ENCODE data around the gene DIP2C.
A peak's percentile ranks its signal among the peaks of the same experiment; 100 is the strongest.

The DIP2C gene

GRCh38 chr10:338171-339037 lies 351.1 kb downstream of the DIP2C start:
- POLR2A ChIA-PET: no interaction called here
- CTCF ChIA-PET: no interaction called here
- TF ChIP-seq FOXK2 (IDR thresholded peaks at IDR 0.05): no peak
- no peak for TF ChIP-seq CTBP1 (IDR thresholded peaks at IDR 0.05; ENCODE audit: borderline replicate concordance)
- TF ChIP-seq LEF1 (IDR thresholded peaks at IDR 0.05; ENCODE audit: borderline replicate concordance): no peak
- TF ChIP-seq ZNF384 (IDR thresholded peaks at IDR 0.05): no peak
- TF ChIP-seq FOXA1 (IDR thresholded peaks at IDR 0.05): no peak
- no peak for DNase-seq (ENCODE audit: extremely low spot score)

GRCh38 chr10:336247-336646 lies 353.2 kb downstream of the DIP2C start:
- ChIA-PET POLR2A (no interaction called here), CTCF (no interaction called here)
- TF ChIP-seq FOXK2 (IDR thresholded peaks at IDR 0.05) (no peak), FOXA1 (IDR thresholded peaks at IDR 0.05) (no peak), ZNF384 (IDR thresholded peaks at IDR 0.05) (no peak), ARNT (IDR thresholded peaks at IDR 0.05) (no peak), FOXM1 (IDR thresholded peaks at IDR 0.05; ENCODE audit: borderline replicate concordance) (no peak), SUZ12 (IDR thresholded peaks at IDR 0.05) (no peak)
- no peak for DNase-seq (ENCODE audit: extremely low spot score)

- CTCF ChIA-PET: no interaction called here
- POLR2A ChIA-PET: no interaction called here
- no peak for DNase-seq (ENCODE audit: extremely low spot score)
- TF ChIP-seq TARDBP (IDR thresholded peaks at IDR 0.05) (no peak), PKNOX1 (IDR thresholded peaks at IDR 0.05) (no peak), HDGF (IDR thresholded peaks at IDR 0.05; ENCODE audit: borderline replicate concordance) (no peak), LEF1 (IDR thresholded peaks at IDR 0.05; ENCODE audit: borderline replicate concordance) (no peak), SP1 (IDR thresholded peaks at IDR 0.05) (no peak), L3MBTL2 (conservative IDR thresholded peaks at IDR 0.05) (no peak)
These were observed 354.2 kb downstream of the DIP2C start for GRCh38 chr10:335151-335800.

- no peak for DNase-seq (ENCODE audit: extremely low spot score)
- ChIA-PET CTCF (no interaction called here), POLR2A (no interaction called here)
- TF ChIP-seq PKNOX1 (IDR thresholded peaks at IDR 0.05): no peak
- no peak for TF ChIP-seq BHLHE40 (IDR thresholded peaks at IDR 0.05; ENCODE audit: borderline replicate concordance)
- TF ChIP-seq LEF1 (IDR thresholded peaks at IDR 0.05; ENCODE audit: borderline replicate concordance): no peak
- TF ChIP-seq CTBP1 (IDR thresholded peaks at IDR 0.05; ENCODE audit: borderline replicate concordance): no peak
- TF ChIP-seq HDGF (IDR thresholded peaks at IDR 0.05; ENCODE audit: borderline replicate concordance): no peak
- TF ChIP-seq SUZ12 (IDR thresholded peaks at IDR 0.05): no peak
- no peak for TF ChIP-seq SP1 (IDR thresholded peaks at IDR 0.05)
- TF ChIP-seq FOXK2 (IDR thresholded peaks at IDR 0.05): no peak
- no peak for TF ChIP-seq NFRKB (IDR thresholded peaks at IDR 0.05)
- no peak for TF ChIP-seq L3MBTL2 (conservative IDR thresholded peaks at IDR 0.05)
- no peak for TF ChIP-seq FOXM1 (IDR thresholded peaks at IDR 0.05; ENCODE audit: borderline replicate concordance)
- TF ChIP-seq TARDBP (IDR thresholded peaks at IDR 0.05): no peak
- TF ChIP-seq ARNT (IDR thresholded peaks at IDR 0.05): no peak
- no peak for TF ChIP-seq ZNF384 (IDR thresholded peaks at IDR 0.05)
These were observed 358.3 kb downstream of the DIP2C start for GRCh38 chr10:331186-331585.

- ChIA-PET POLR2A (interaction anchor here (0.6 to 1.5 kb wide), 2 partner anchors 10 to 113 kb away, joined by 3 to 5 read pairs; no protein-coding TSS in a partner anchor), CTCF (interaction anchor here (0.6 to 0.7 kb wide), 2 partner anchors 915 to 1443 kb away, joined by 3 to 4 read pairs; no protein-coding TSS in a partner anchor)
These were observed 359.9 kb downstream of the DIP2C start for GRCh38 chr10:329361-330099.

More at GRCh38 chr10:329361-330099, 359.9 kb downstream of the DIP2C start:
- TF ChIP-seq NFRKB (IDR thresholded peaks at IDR 0.05) (no peak), ZNF384 (IDR thresholded peaks at IDR 0.05) (peak; percentile 88), L3MBTL2 (conservative IDR thresholded peaks at IDR 0.05) (no peak), FOXA1 (IDR thresholded peaks at IDR 0.05) (no peak), FOXM1 (IDR thresholded peaks at IDR 0.05; ENCODE audit: borderline replicate concordance) (no peak), HDGF (IDR thresholded peaks at IDR 0.05; ENCODE audit: borderline replicate concordance) (no peak), ELF4 (IDR thresholded peaks at IDR 0.05) (no peak; the same call in 1 of the 2 replicates), PKNOX1 (IDR thresholded peaks at IDR 0.05) (no peak)
- peak; percentile 57 for DNase-seq (ENCODE audit: extremely low spot score)

Data from HEK293T (cell line).